Esophagus squamous epithelium (tissue), 4 donors: ENCODE measurements around the gene UBE2V1.

Source experiments
- CTCF ChIP-seq, 6 experiments: fragments of 450-650 bp in 4 of 6; fragments of 200-600 bp in 2 of 6; sonication (generic) in 2 of 6; IDR thresholded peaks; one replicate each; pipeline ENCODE4 v1.5.1; 2016 to 2019; ENCODE audit warnings: antibody characterized with exemption in 6 of 6, mild to moderate bottlenecking in 4 of 6, moderate library complexity in 4 of 6
- POLR2A ChIP-seq, 4 donors: fragments of 450-650 bp; IDR thresholded peaks; one replicate each; pipeline ENCODE4 v1.6.1; 2017; ENCODE audit warnings: antibody characterized with exemption in 4 of 4, mild to moderate bottlenecking in 4 of 4, moderate library complexity in 3 of 4

GRCh38 chr20:50053362-50054230 lies 59.4 kb downstream of the UBE2V1 start:
- no peak for TF ChIP-seq CTCF (IDR thresholded peaks at IDR 0.05)
- no peak for TF ChIP-seq POLR2A (IDR thresholded peaks at IDR 0.05)
